DMS114 treated with DMSO at 0.1 percent for 48 hours (cell line): ENCODE data around the gene NTSR1.
A peak's percentile ranks its signal among the peaks of the same experiment; 100 is the strongest.

Experiments
- DNase-seq: peaks from one replicate; lab custom pipeline; 2025; ENCODE audit not compliant: unreplicated experiment; lab: John Stamatoyannopoulos, UW

The NTSR1 gene

DNA sequence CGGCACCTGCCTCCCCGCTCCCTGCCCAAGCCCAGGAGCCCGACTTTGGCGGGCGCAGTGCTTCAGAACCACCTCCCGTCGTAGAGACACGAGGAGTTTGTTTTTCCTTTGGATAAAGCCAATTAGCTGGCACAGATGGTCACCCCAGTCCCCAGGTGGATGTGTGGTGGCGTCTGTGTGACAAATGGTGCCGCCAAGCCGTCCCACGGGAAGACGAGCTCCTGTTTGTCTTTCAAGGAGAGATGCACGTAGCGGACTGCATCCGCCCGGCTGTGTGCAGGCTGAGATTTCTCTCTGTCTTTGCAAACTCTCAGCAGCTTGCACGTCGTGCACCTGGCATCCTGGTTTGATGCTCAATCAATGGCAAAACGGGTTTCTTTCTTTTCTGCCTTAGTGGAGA is 71.6 kb downstream of the NTSR1 start:
- DNase-seq, result no peak

DNA sequence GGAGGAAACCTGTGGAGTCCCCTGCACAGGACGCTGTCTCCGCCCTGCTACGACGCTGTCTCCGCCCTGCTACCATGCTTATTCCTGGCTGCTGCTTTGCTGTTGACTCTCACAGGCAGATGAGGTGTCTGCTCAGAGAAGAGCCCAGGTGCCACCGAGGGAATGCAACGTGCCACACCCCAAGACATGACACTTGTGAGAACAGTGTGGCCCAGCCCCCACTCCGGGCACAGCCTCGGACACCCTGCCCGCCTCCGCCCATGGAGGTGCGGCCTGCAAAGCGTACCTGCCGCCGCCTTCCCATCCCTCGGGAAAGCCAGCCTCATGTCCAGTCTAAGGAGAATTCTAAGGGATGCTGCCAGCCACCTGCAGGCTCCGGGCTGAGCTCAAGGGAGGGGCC is 72.1 kb downstream of the NTSR1 start:
- no peak for DNase-seq

DNA sequence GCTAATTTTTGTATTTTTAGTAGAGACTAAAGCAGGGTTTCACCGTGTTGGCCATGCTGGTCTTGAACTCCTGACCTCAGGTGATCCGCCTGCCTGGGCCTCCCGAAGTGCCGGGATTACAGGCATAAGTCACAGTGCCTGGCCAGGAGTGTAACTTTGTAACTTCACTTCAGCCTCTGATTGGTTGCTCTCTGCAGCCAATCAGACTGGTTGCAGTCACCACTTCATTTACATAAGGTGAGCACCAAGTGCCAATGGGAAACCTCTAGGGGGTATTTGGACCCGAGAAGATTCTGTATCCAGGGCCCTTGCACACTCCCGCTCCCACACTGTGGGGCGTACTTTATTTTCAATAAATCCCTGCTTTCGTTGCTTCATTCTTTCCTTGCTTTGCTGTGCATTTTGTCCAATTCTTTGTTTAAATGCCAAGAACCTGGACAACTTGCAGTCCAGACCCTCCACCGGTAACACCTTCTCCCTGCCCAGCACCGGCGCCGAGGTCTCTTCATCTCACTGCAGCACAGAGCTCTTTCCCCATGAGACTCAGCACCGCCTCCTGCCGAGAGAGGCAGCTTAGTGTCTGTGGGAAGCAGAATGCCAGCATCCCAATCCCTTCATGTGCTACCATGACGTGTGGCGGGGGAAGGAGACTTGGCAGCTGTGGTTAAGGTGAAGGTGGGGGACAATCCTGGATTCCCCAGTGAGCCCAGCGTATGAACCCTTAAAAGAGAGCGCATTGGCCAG is 73.7 kb downstream of the NTSR1 start:
- DNase-seq, result no peak

DNA sequence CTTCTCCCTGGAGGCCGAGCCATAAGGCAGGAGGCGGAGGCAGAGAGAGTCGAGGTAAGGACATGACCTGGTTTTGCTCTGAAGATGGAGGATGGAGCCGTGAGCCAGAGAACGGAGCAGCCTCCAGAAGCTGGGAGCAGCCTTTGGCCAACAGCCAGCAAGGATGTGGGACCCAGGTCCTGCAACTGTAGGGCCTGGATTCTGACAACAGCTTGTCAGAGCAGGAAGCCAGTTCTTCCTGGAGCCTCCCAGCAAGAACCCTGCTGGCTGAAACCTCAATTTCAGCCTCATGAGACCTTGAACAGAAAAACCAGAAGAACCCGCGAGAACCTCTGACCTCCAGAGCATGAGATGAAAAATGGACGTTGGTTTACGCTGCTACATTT is 74.2 kb downstream of the NTSR1 start:
- DNase-seq, result no peak

DNA sequence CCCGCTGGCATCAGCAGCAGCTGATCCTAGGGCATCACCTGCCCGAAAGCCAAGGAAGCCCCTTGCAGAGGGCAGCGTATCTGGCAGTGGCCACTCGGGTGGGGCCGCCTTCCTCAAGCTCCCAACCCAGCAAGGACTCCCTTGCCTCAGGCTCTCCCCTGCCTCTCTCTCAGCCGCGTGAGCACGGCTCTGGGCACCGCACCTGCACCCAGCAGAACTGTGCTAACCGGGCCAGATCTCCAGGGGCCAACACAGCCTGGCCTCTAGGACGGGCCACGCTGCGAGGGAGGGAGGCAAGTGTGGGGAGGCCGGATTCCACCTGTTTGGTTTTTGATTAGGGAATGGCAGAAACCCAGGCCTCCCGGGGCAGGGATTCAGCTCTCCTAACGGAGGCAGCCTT is 75.9 kb downstream of the NTSR1 start:
- DNase-seq, result no peak

DNA sequence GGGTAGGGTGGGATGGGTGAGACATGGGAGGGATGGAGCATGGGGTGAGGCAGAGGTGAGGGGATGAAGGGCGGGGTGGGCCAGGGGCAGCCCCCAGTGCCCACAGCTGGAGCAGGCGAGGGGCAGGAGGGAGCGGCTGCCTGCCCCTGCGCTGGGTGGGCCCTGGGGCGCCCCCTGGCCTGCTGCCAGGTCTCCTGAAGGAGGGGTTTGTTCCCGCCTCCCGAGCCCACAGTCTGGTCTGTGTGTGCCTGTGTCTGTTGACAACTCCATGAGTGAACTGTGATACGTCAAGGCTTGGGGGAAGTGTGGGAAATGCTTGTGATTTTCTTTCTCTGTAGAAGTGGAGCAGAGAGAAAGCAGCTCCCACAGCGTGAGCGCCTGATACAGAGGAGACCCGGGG is 76.8 kb downstream of the NTSR1 start:
- no peak for DNase-seq

DNA sequence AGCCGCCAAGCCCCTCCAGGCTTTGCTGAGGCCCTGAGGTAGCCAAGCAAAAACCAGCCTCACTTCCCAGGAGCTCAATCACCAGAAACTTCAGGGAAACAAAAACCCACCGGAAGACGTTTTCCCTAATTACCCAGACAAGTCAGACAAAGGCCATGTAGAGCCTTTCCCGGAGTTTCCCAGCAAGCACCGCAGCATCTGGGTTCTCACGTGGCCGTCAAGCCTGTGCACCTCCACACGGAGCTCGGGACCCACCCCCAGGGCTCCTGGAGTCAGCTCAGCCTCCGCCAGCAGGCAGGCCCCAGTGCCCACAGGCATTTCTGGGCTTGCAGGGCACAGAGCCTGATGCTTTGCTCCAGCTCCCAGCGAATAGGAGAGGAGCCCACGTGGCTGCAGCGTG is 77.5 kb downstream of the NTSR1 start:
- no peak for DNase-seq

DNA sequence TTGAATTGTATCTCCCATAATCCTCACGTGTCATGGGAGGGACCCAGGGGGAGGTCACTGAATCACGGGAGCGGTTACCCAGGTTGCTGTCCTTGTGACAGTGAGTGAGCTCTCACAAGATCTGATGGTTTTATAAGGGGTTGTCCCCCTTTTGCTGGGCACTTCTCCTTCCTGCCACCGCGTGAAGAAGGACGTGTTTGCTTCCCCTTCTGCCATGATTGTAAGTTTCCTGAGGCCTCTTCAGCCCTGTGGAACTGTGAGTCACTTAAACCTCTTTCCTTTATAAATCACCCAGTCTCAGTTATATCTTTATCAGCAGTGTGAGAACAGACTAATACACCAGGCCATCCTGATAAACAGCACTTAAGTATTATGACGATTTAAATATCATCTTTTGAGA is 78.7 kb downstream of the NTSR1 start:
- DNase-seq, result no peak

DNA sequence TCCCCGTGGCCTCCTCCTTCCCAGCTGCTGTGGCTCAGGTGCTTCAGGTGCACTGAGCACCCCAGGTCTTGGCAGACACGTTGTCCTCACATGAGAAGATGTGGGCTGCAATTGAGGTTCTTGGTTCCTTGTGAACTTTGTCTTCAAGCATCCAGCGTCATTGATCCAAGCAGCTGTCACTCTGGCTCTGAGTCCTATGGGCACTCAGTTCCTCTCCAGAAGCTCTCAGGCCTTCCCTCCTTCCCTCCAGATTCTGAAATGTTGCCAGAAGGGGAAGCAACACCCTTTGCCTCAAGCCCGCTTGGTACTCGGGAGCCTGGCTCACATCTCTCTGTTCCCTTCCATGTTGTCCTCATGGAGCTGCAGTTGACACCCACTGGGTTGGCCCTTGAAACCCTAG is 79.2 kb downstream of the NTSR1 start:
- no peak for DNase-seq

DNA sequence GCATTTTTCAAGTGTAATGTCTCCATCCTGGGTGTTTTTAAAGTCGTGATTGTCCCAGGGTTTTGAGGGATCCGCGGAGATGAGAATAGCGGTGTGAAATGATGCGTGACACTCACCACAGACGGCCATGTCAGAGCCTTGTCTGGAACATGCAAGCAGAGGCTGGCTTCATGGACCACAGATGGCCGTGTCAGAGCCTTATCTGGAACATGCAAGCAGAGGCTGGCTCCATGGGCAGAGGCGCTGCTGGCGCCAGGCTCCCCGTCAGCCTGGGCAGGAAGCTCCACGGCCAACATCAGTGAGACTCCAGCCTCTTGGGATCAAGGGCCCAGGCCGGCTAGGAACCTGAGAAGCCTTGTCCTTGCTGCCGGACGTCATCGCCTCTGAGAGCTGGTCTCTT is 80.0 kb downstream of the NTSR1 start:
- DNase-seq, result no peak

DNA sequence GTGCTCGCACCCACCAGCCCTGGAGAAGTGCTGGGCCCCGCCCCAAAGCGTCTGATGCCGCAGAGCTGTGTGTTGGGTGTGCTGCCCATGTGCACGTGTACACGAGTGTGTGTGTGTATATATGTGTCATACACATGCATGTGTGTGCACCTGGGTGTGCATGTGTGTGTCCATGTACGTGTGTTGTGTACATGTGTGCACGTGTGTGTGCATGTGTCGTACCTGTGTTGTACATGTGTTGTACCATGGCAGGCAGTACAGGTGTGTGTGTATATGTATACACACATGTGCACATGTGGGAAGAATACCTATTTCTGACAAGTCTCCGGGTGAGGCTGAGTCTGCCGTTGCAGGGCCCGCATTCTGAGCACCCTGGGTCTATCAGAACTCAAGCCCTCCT is 81.4 kb downstream of the NTSR1 start:
- DNase-seq, result no peak

DNA sequence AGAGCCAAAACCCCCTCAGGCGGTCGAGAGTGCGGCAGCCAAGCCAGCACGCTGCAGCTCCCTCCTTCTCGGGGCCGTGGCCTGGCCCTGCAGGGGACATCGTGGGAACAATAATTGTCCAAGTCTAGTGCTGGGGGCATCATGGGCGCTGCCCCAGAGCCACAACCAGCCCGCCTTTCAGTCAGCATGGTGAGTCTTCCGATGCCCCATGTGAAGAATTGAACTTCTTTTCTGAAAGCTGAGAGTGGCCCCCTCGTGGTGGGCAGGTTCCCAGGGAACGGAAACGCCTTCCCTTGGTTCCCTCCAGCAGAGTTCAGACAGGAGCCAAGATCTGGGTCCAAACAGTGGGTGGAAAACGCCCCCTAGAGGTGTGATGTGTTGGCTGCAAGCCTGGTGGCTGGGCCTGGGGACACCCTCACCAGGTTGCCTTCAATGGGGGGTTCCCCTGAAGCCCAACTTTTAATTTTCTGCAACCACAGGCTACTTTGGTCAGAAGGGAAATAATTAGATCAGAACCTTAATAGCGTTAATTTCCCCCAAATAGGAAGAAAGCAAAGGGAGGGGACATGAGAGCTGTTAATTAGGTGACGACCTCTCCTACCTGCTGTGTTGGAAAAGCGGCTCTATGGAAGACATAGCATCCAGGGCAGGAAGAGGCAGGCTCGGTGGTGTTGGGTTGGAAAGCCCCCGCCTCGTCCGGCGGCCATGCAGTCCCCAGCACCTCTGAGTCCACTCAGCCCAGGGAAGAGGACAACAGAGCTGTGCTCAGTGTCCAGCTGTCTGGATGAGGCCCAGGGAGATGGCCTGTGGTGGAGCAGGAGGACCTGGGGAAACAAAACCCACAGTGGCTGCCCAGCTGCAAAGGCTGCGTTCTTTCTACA is 82.9 kb downstream of the NTSR1 start:
- peak; percentile 84 for DNase-seq

DNA sequence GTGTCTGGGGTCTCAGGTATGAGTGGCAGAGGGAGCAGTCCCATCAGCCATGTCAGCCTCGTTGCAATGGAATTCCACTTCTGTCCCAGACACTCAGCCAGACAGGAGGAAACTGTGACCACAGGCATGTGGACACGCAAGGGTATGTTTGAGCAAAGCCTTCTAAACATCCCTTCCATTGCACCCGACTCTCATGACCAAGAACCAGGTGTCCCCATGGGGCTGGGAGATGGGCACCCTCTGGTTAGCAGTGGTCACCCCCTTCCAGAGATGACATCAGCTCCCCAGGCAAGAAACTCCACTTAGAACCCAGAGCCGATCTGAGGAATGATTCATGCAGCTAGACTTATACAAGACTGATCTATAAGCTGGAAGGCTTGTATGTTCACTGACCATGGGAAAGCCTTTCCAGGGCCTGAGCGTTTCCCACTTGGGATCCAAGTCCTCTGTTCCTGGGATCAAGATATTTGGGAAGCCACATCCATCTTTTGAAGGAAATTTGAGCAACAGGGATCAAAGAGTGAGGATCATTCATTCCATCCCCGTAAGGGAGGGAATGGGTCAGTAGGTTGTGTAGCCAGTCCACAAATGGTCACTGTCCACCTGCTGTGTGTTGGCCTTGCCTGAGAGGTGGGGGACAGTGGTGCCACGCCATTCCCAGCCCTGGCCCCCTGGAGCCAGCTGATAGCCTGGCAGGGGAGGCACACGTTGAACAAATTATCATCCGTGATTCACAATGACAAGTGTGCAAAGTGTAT is 83.7 kb downstream of the NTSR1 start:
- no peak for DNase-seq

DNA sequence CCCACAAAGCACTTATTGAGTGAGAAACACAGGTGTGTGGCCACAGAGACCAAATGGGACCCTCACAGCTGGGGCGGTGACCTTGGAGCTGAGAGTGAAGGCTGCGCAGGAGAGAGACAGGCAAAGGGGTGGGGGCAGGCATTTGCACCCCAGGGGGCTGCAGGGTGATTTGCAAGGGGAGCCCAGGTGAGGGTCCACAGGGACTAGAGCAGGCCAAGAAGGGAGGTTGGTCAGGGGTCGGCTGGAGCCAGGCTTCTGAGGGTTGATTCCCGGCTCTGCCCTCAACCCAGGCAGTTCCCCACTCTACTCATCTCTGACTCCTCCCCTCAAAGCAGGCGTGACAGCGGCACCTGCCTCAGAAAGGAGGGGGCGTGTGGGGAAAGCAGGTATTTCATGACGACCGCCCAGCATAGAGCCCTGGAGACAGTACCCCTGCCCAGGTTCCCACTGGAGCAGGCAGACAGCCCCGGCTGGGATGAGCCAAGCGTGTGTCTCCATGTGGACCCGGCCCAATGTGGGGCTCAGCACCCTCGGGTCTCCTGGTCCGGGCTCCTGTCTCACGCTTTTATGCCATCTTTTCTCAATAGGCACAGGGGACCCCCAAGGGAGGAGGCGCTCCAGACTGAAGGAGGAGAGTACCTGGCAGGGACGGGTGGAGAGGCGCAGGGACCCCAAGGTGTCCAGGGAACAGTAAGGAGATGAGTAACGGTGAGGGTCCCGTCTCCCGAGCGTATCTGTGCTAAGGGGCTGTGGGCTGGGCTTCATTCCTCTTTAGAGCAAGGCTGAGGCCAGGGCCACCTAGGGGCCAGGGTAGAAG is 84.5 kb downstream of the NTSR1 start:
- no peak for DNase-seq

DNA sequence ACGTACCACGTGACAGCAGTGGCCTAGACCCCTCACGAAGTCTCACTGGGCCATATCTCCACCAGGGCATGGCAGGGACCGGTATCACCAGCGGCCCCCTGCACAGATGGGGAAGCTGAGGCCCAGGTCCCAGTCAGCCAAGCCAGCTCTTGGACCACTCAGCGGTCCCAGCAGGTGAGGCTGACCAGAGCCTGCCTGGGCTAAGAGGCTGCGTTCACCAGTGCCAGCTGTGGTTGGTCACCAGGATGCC is 85.0 kb downstream of the NTSR1 start:
- DNase-seq, result no peak

DNA sequence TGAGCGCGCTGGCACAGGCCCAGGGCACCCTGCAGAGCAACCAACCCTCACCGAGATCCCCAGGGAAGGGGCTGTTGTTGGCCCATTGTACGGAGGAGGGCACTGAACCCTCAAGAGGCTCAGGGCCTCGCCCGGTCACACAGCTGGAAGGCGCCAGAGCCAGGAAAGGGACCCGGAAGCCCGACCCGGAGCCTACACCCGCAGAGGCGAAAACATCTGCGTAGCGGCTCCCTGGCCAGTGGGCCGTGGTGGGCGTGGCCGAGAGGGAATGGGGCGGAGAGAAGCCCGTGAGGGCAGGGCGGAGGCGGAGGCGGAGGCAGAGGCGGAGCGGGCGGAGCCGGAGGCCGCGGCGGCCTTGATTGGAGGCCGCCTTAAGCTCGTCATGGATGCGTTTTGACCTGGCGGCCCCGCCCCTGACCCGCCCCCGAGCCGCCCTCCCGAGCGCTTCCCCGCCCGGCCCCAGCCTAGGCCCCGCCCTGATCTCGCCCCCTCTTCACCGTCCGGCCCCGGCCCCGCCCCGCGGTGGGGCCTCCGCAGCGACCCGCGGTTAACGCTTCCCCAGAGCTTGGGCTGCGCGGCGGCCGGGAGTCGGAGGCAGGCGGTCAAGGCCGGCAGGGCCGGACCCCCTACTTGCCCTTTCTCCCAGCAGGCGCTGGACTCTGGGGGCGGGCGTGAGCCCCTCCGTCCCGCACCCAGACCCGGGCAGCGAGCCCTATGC is 85.5 kb downstream of the NTSR1 start:
- peak; percentile 78 for DNase-seq

DNA sequence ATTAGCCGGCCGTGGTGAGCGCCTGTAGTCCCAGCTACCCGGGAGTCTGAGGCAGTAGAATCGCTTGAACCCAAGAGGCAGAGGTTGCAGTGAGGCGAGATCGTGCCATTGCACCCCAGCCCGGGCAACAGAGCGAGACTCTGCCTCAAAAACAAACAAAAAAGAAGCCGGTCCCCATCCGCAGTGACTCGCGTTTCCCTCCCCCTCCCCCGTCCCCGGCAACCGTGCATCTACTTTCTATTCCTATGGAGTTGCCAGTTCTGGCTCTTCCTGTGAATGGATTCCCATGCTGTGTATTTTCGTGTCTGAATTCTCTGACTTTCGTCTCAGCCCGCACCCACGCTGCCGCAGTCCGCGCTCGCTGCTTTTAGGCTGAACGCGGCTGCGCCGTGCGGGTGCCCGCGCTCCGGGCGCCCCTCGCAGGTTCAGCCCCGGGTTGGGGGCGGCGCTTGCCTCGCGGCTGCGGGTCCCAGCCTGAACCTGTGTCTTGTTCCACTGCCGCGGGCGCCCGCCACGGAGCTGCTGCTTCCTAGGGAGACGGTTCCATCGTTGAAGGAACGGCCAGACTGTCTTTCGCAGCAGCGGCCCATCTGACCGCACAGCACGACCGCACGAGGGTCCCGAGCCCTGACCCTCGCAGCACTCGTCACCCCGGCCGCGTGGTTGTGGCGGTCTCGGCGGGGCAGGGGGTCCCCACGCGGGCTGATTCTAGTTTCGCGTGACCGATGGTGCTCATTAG is 86.6 kb downstream of the NTSR1 start:
- peak; percentile 31 for DNase-seq

DNA sequence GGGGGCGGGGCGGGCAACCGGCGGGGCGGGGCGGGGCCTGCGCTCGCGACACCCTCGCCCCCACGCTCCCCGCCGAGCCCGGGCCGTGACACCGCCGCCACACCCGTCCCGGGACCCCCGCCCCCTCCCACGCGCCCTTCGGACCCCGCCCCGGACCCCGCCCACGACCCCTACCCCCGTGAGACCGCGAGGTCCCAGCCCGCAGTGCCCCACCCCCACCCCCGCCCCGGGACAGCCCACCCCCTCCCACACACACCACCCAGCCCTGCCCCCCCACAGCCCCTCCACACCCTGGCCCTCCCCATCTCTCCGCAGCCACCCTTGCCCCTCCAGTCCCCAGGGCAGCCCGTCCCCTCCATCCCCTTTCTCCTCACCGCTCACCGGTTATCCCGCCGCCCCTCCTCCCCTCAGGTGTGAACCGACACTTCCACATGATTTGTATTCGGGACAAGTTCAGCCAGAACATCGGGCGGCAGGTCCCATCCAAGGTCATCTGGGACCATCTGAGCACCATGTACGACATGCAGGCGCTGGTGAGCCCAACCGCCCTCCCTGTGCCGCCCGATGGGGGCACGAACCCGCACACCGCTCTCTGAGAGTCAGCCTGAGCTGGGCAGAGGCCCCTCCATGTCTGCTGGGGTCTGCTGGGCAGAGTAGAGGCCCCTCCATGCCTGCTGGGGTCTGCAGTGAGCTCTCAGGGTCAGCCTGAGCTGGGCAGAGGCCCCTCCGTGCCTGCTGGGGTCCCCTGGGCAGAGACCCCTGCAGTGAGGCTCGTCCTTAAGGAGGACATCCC is 88.3 kb downstream of the NTSR1 start:
- DNase-seq, result no peak
